ENCODE measurements around the gene LGALS1.
"Not testable (repeated sequence)": the region's sequence is repeated elsewhere in the genome, so short reads cannot be mapped to it uniquely, and the experiment has no call there.

DNA sequence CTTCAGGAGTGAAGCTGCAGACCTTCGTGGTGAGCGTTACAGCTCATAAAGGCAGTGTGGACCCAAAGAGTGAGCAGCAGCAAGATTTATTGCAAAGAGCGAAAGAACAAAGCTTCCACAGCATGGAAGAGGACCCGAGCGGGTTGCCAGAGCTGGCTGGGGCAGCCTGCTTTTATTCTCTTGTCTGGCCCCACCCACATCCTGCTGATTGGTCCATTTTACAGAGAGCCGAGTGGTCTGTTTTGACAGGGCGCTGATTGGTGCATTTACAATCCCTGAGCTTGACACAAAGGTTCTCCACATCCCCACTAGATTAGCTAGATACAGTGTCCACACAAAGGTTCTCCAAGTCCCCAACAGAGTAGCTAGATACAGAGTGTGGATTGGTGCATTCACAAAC lies 41.8 kb downstream of the LGALS1 start:
- TF ChIP-seq, protein P1, sequence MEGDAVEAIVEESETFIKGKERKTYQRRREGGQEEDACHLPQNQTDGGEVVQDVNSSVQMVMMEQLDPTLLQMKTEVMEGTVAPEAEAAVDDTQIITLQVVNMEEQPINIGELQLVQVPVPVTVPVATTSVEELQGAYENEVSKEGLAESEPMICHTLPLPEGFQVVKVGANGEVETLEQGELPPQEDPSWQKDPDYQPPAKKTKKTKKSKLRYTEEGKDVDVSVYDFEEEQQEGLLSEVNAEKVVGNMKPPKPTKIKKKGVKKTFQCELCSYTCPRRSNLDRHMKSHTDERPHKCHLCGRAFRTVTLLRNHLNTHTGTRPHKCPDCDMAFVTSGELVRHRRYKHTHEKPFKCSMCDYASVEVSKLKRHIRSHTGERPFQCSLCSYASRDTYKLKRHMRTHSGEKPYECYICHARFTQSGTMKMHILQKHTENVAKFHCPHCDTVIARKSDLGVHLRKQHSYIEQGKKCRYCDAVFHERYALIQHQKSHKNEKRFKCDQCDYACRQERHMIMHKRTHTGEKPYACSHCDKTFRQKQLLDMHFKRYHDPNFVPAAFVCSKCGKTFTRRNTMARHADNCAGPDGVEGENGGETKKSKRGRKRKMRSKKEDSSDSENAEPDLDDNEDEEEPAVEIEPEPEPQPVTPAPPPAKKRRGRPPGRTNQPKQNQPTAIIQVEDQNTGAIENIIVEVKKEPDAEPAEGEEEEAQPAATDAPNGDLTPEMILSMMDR (IDR thresholded peaks at IDR 0.05) = not testable (repeated sequence)
- not testable (repeated sequence) for TF ChIP-seq POLR2A (IDR thresholded peaks at IDR 0.05)

Data from lower leg skin (tissue), 3 donors.